Activated T-cell treated with anti-CD3 and anti-CD28 coated beads for 1 hour (primary cell): Measurements from ENCODE around the gene CASP12.
"Not testable (repeated sequence)": the region's sequence is repeated elsewhere in the genome, so short reads cannot be mapped to it uniquely, and the experiment has no call there.

Experiments
- DNase-seq: peaks from one replicate; pipeline ENCODE4 v3.0.0-alpha.2; 2020; ENCODE audit warnings: low read depth

CASP12 gene

DNA sequence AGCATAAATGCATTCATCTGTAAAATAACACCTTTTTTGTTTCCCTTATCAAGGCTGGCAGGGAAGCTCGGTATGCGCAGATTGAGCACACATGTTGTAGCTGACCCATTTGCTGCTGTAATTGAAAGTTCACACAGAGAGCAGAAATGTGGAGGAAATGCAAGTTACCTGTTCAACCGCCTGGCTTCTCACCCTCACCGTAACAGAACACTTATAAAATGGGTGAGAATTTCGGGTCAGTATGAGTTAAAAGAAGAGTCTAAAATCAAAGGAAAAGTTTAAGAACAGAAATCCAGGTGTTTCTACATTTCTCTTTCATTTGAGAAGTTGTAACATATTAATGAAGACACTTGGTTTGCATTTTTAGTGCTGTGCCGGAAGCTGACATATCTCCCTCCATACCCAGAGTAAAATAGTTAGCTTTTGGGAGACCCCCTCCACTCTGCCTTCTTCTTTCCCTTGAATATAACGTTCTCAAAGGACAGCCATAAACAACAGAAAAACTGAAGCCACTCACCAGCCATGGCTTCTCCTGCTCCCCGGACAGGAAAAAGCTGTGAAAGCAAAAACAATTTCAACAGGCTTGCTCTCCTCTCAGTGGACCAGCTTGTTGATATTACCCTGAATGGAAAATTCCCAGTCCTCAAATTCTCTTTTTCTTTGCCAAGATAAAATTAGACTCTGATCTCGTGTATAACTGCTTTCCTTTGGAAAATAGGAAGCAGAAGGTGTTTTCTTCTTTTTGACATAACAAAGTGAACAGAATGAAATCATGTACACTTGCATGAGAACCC is at the start of gene CASP12:
Gene CASP12 (minus strand): TSS at position 570 of the 794 bp plus-strand sequence.
- no peak for DNase-seq

DNA sequence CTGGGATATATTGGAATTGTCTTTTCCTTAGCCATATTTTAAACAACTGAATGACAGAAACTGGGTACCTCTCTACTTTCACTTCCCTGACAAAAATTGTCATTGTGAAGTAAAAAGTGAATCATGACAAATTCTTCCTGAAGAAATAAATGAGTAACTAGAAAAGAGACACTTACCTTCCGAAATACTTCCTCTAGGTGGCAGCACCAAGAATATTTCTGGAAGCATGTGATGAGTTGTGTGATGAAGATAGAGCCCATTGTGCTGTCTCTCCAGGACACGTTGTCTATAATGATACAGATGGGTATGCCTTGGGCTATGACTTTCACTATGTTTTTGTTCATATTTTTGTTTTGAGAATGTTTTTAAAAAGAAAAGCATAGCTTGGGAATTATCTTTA is 48.6 kb upstream of the CASP12 start:
- no peak for DNase-seq

DNA sequence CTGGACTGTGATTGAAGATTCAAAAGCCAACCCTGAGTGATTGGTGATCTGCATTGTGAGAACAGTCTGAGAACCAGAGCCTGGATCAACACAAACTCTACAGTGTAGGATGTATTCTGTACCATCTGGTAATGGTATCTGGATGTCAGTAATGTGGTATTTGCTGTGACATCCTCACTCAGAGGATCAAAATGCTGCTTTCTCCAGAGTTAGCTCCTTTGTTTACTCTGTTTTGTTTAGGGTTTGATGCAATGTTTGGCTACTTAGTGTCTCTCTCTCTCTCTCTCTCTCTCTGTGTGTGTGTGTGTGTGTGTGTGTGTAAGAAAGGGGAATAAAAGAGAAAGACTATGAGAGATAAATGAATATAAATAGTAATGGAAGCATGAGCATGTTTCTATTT is 45.8 kb upstream of the CASP12 start:
- no peak for DNase-seq

DNA sequence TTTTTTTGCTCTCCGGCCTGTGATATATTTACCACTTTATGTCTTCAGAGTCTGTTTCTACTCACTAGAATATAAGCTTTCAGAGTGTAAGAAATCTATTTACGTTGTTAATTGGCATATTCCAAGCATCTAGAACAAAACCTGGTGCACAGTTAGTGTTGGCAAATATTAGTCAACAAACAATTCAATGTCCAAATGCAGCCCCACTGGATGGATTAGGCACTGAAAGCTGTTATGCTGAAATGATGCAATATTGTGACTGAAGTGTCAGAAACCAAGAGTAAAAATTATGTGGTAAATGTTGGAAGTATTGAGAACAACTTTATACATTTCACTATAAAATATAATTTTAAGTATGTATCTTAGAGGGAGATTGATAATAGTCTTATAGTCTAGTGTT is 45.3 kb upstream of the CASP12 start:
- DNase-seq: no peak

DNA sequence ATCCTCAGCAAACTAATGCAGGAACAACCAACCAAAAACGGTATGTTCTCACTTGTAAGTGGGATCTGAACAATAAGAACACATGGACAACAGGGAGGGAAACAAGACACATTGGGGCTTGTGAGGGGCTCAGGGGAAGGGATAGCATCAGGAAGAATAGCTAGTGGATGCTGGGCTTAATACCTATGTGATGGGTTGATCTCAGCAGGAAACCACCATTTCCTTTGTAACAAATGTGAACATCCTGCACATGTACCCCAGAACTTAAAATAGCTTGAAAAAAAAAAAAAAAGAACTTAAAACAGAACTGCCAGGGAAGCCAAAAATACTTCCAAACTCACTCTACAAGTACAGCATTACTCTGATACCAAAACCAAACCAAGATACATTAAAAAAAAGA is 36.3 kb upstream of the CASP12 start:
- no peak for DNase-seq

DNA sequence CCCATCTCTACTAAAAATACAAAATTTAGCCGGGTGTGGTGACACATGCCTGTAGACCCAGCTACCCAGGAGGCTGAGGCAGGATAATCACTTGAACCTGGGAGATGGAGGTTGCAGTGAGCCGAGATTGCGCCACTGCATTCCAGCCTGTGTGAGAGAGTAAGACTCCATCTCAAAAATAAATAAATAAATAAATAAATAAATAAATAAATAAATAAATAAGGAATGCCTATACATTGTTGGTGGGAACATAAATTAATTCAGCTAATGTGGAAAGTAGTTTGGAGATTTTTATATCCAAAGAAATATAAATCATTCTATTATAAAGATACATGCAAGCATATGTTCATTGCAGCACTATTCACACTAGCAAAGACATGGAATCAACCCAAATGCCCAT is 35.8 kb upstream of the CASP12 start:
- DNase-seq: not testable (repeated sequence)

DNA sequence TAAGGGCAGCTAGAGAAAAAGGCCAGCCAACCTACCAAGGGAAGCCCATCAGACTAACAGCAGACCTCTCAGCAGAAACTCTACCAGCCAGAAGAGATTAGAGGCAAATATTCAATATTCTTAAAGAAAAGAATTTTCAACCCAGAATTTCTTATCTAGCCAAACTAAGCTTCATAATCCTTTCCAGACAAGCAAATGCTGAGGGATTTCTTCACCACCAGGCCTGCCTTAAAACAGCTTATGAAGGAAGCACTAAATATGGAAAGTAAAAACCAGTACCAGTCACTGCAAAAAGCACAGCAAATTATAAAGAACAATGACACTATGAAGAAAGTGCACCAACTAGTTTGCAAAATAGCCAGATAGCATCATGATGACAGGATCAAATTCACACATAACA is 30.6 kb upstream of the CASP12 start:
- no peak for DNase-seq

DNA sequence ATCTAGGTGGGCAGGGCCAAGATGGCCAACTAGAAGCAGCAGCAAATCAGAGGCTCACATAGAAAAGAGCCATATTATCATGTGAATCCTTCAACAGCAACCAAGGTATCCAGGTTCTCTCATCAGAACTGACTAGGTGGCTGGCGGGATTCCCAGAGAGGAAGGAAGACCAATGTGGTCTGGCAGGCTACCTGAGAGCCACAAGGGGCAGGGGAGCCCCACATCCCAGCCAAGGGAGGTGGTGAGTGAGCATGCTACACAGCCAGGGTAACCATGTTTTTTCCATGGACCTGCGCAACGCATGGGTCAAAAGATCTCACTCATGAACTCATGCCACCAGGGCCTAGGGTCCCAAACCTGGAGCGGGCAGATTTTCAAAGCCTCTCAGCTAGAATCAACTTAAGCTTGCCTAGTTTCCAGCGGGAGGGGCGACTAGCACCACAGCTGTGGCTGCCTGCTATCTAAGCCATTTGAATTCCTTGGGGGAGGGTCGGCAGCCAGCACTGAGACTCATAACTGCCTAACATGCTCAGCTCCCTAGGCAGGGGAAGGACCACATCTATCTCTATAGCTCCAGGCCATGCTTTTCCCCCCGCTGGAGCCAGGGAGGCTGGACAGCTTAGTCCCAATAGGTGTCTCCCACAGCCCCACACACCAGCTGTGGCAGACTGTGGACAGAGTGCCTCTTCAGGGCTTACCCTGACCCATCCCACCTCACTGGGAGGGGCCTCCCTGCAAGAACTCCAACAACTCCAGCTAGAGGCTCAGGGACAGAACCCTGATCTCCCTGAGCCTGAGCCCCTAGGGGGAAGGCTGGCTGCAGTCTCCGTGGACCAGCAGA is 28.7 kb upstream of the CASP12 start:
- no peak for DNase-seq

DNA sequence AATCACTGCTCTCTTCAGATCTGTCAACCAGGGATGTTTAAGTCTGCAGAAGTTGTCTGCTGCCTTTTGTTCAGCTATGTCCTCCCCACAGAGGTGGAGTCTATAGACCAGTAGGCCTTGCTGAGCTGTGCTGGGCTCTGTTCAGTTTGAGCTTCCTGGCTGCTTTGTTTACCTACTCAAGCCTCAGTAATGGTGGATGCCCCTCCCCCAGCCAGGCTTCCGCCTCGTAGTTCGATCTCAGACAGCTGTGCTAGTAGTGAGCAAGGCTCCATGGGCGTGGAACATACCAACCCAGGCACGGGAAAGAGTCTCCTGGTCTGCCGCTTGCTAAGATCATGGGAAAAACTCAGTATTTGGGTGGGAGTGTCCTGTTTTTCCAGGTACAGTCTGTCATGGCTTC is 27.6 kb upstream of the CASP12 start:
- no peak for DNase-seq

DNA sequence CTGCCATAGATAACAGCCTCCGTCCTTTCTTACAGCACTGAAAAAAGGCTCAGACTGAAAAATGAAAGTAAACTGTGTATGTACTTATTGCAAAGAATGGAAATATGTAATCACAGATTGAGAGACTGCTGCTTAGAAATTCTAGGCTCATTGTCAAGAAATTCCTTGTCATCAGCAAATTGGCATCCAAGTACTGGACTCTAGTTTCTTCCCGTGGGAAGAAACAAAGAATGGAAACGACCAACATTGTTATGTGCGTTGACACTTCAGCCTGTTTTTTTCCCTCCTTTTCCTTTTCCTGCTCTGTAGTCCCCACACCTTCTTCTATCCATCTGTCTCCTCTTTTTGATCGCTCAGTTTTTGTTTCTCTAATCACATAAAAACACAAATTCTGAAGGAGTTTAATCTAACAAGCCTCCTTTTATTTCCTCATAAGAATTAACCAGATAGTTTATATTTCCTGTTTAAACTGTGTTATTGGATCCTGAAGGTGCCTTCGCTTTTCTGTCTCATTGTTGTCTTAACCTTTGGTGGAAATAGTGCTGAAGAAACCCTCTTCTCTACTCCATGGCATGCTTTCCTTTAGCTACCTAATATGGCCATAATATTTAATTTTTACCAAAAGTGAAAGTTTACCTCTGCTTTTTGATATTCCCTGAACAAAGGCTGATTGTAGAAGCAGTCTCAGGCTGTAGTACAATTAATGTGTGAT is 20.0 kb upstream of the CASP12 start:
- DNase-seq: no peak

DNA sequence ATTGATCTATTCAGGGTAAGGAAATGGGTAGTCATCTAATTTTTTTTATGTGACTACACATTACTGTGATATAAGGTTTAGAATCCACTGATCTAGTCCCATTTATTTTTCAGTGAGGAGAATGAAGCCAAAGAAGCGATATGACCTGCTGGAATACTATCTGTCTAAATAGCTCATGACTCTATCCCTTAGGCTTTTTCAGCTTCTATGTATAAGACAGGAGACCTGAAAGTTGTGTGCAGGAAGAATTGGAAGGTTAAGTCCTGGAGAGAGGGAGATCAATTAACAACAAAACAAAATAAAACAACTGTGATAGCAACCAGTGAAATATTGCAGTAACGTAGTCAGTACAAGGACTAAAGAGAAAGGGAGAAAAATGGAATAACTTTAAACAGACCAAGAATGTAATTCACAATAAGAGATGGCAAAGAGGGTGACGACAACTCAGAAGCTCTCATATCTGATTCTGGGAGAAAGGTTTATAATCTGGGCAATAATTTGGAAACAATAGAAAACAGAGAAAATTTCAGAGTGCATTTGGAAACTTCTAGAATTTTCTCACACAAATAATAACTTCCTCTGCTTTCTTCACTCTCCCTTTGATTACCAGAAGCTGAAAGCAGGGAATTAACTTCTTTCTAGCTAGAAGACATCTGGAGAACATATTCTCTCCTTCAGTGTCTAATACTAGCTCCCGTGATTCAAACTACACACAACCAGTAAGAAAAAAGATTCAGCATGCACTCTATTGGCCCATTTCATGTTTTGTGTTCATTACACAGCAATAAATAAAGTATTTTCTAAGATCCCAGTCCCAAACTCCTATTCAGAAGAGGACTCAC is 19.2 kb upstream of the CASP12 start:
- DNase-seq: no peak

DNA sequence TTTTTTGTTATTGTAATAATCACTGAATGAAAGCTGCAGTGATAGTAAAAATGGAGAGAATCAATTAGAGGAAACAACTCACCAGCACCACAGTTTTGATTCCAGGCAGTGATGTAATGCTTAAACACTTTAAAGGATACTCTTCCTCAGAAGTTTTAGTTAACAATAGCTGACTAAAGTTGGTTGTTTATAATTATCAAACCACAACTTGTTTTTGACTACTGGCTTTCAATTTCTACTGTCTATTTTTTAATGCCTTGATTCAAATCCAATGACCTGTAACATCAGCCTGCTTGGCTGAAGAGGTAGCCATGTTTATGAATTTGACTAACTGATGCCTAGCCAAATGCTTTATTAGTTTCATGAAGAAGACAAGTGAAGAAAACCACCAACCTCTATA is 18.2 kb upstream of the CASP12 start:
- DNase-seq: no peak

DNA sequence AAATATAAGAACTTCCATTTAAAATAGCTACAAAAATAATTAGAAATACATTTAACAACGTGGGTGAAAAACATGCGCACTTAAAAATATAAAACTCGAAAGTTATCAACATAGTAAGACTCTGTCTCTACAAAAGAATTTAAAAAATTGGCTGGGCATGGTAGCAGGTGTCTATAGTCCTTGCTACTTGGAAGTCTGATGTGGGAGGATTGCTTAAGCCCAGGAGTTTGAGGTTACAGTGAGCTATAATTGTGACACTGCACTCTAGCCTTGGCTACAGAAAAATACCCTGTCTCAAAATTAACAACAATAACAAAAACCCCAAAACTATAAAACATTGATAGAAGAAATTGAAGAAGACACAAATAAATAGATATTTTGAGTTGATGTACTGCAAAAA is 13.8 kb upstream of the CASP12 start:
- DNase-seq: no peak

DNA sequence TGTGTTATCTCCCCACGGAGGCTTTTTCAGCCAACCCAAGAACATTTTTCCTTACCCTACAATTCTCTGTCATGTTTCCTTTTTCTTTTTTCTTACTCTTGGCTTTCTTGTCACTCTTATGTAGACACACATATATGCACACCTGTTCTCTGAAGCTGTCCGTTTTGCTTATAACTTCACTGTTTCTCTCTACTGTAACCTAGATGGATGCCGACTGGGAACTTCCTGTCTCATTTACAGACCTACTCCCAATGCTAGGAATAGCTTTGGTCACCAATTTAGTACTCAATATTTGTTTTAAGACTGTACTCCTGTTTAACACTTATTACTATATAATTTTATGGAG is 9.9 kb upstream of the CASP12 start:
- no peak for DNase-seq

DNA sequence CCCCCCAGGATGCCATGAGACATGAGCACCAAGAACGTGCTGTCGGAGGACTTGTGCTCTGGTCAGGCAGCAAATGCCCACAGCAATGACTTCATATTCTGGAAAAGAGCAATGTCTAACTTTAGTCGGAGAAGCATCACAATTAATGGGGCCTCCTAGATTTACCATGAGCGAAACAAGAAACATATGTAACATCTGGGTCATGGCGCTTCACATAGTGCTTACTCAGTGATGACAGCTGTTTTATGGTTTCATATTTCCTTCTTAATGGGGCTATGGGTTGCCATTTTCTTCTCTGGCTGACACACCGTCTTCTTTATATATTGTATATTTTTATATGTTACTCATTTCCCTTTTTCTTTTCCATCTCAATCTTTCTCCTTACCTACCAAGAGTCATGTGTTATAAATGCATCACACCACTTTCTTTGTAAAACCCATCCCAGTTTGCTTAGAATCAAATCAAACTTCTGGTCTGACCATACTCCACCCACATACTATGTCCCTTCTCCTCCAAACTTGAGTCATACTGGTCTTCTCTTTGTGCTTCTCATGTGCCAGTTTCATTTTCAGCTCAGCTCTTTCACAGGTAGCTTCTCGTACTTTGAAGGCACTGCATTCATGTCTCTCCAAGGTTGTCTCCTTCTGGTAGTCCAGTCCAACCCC is 9.4 kb upstream of the CASP12 start:
- no peak for DNase-seq

DNA sequence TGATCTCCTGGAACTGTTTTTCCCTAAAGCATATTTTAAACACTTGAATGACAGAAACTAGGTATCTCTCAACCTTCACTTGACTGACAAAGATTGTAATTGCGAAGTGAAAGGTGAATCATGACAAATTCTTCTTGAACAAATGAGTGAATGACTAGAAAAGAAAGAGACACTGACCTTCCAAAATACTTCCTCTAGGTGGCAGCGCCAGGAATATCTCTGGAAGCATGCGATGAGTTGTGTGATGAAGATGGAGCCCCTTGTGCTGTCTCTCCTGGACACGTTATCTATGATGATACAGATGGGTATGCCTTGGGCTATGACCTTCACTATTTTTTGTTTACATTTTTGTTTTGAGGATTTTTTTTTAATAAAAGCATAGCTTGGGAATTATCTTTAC is 7.0 kb upstream of the CASP12 start:
- no peak for DNase-seq

DNA sequence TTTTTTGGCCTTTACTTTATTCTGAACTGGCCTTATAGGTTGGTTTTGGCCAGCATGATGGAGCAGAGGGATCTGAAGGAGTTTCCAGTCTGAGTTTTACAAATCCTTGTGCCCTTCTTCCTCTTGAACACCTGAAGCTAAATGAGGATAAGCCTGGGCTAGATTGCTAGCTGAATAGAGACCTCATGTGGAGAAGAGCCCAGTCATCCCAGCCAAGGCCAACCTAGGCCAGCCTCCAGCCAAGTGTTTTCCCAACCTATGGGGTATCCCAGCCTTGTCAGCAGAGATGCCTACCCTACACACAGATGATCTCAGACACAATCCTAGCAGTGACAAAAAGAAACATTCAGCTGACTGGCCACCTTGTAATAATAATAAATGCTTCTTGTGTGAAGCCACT is 966 bp upstream of the CASP12 start:
- no peak for DNase-seq

DNA sequence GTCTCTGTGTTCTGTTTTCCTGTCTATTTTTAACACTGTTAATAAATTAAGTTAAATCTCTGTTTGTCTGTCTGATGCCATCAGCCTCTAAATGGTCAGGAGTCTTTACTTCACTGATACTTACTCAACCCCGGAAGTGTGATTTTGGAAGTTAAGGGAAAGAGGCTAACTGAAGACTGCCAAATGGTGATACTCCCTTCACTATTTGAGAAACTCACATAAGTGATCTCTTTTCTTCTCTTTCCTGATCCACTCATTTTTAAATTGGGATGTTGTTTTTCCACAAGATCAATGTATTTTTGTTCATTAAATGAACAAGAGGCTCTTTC is 389 bp upstream of the CASP12 start:
- no peak for DNase-seq

DNA sequence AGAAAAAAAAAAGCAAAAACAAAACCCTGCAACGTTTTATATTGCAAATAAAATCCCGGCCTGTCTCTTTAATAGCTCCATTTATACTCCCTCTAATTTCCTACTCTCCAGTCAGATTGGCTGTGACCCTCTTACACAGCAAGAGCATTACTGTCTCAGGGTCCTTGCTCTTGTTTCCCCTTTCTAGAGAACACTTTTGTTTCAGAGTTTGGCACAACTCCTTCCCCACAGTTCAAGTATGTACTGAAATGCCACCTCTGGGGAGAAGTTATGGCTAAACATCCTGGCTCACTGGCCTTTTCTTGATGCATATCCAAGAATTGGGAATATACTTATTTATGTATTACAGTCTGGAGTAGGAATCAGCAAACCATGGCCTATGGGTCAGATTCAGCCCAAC is 2.6 kb downstream of the CASP12 start:
- DNase-seq: no peak

DNA sequence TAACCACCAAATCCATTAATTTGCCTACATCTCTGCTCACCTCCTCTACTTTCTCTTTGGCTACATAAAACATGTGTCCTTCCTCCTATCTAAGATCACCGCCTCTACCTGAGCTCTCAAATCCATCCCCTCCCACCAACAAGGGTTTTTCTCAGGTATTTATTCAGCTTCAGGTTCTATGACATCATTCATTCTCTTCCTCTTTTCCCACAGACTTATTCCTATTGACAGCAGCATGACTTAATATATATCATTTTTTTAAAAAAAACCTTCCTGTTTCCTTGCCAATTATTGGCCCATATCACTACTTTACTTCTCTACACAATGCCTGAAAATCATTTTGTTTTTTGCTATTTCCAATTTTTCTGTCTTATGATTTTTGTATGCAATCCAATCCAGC is 4.4 kb downstream of the CASP12 start:
- DNase-seq: no peak

DNA sequence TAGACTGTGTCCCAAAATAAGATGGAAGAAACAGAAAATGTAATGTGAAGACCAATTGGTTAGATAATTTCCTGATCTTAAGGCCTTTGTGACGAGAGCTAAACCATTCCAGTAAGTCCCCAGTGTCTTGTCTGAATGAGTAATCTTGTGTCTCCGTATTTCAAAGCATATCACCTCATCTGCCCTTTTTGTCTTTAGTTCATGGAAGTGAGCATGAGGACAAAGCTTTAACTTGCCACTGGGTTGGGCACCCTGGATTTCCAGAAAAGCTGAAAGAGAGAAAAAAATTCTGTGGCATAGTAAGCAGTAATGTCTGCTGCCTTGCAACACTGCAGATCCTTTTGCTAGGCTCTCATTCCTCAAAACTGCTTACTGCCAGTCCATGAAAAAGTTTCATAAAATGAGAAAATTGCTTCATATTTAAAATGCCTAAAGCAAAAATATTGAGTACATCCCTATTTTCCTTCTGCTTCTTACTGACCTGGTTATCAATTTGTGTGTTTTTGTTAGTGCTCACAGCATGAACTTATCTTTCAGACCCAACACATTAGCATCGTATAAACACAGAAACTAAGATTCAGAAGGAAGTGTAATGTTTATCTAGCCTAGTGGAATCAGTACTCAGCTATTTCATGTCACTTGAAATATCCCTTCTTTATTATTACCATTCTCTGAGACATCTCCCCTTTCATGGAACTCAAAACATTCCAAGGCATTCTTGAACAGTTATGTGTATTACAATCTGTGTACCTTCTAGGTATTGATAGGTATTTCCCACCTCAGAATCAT is 5.3 kb downstream of the CASP12 start:
- no peak for DNase-seq
